ENCODE measurements around the gene S100A12.
"Not testable (repeated sequence)": the region's sequence is repeated elsewhere in the genome, so short reads cannot be mapped to it uniquely, and the experiment has no call there.

Gene S100A12

GRCh38 chr1:153353226-153353947 lies 22.0 kb downstream of the S100A12 start:
- DNase-seq (ENCODE audit: low spot score) = peak; percentile 5

- DNase-seq (ENCODE audit: low spot score) = peak; percentile 77
Measured at GRCh38 chr1:153352523-153352922, 22.9 kb downstream of the S100A12 start.

- no peak for DNase-seq (ENCODE audit: low spot score)
Measured at GRCh38 chr1:153350321-153350957, 25.0 kb downstream of the S100A12 start.

- DNase-seq (ENCODE audit: low spot score) = no peak
Measured at GRCh38 chr1:153349363-153350320, 25.8 kb downstream of the S100A12 start.

GRCh38 chr1:153348511-153349362 lies 26.7 kb downstream of the S100A12 start, which contains the start of gene PGLYRP4:
PGLYRP4 (minus strand) TSS chr1:153348841; CDS start chr1:153347932, 909 bp downstream.
- DNase-seq (ENCODE audit: low spot score) = no peak

- DNase-seq (ENCODE audit: low spot score) = no peak
Measured at GRCh38 chr1:153347856-153348255, 27.6 kb downstream of the S100A12 start.

- DNase-seq (ENCODE audit: low spot score) = not testable (repeated sequence)
Measured at GRCh38 chr1:153347049-153347448, 28.4 kb downstream of the S100A12 start.

GRCh38 chr1:153346077-153346723 lies 29.2 kb downstream of the S100A12 start:
- DNase-seq (ENCODE audit: low spot score) = no peak

GRCh38 chr1:153345187-153346076 lies 30.0 kb downstream of the S100A12 start:
- DNase-seq (ENCODE audit: low spot score) = no peak

- no peak for DNase-seq (ENCODE audit: low spot score)
Measured at GRCh38 chr1:153344718-153345025, 30.7 kb downstream of the S100A12 start.

GRCh38 chr1:153343811-153344717 lies 31.4 kb downstream of the S100A12 start:
- no peak for DNase-seq (ENCODE audit: low spot score)

- no peak for DNase-seq (ENCODE audit: low spot score)
Measured at GRCh38 chr1:153343040-153343681, 32.3 kb downstream of the S100A12 start.

- DNase-seq (ENCODE audit: low spot score) = no peak
Measured at GRCh38 chr1:153342178-153342577, 33.2 kb downstream of the S100A12 start.

GRCh38 chr1:153341431-153341934 lies 33.9 kb downstream of the S100A12 start:
- DNase-seq (ENCODE audit: low spot score) = no peak

GRCh38 chr1:153340356-153340755 lies 35.1 kb downstream of the S100A12 start:
- no peak for DNase-seq (ENCODE audit: low spot score)

- no peak for DNase-seq (ENCODE audit: low spot score)
Measured at GRCh38 chr1:153339802-153340201, 35.6 kb downstream of the S100A12 start.

- no peak for DNase-seq (ENCODE audit: low spot score)
Measured at GRCh38 chr1:153337980-153338853, 37.2 kb downstream of the S100A12 start.

Data from RKO (cell line).